Heart left ventricle (tissue), 16 donors: ENCODE measurements around the gene CHST7. TPM values are rescaled to one million over a fixed set of nuclear protein-coding genes. Genes with fewer than 3 reads are reported as not detected.
A peak's percentile ranks its signal among the peaks of the same experiment; 100 is the strongest.

Source experiments
- ATAC-seq, 4 donors: fragments of 200-7000 bp; cut with Tn5 transposase; one replicate each; pipeline ENCODE4 v1.9.1; 2020 to 2022; ENCODE audit warnings: moderate library complexity in 4 of 4, mild to moderate bottlenecking in 3 of 4, moderate number of reproducible peaks in 1 of 4
- DNase-seq, 5 donors: peaks; one replicate each; pipeline ENCODE4 v3.0.0-alpha.2; 2020
- H3K27ac ChIP-seq, 12 donors: fragments of 200-600 bp; sonication (generic) in 4 of 12; one replicate each; pipeline versions ENCODE4 v1.5.0 to v1.8.0; 2016 to 2022; ENCODE audit warnings: mild to moderate bottlenecking in 2 of 12
- H3K27me3 ChIP-seq, 9 donors: fragments of 200-600 bp; sonication (generic) in 2 of 9; one replicate each; pipeline versions ENCODE4 v1.5.1 to v1.8.0; 2016 to 2022; ENCODE audit warnings: mild to moderate bottlenecking in 3 of 9
- H3K36me3 ChIP-seq, 9 donors: fragments of 200-600 bp; sonication (generic) in 2 of 9; one replicate each; pipeline versions ENCODE4 v1.5.0 to v1.8.0; 2018 to 2022; ENCODE audit warnings: mild to moderate bottlenecking in 2 of 9
- H3K4me1 ChIP-seq, 12 donors: fragments of 200-600 bp; sonication (generic) in 4 of 12; one replicate each; pipeline versions ENCODE4 v1.5.0 to v1.8.0; 2016 to 2022; ENCODE audit warnings: mild to moderate bottlenecking in 3 of 12
- H3K4me3 ChIP-seq, 12 donors: fragments of 200-600 bp; sonication (generic) in 4 of 12; one replicate each; pipeline versions ENCODE4 v1.5.0 to v1.8.0; 2017 to 2022; ENCODE audit warnings: mild to moderate bottlenecking in 9 of 12, moderate library complexity in 4 of 12
- H3K9me3 ChIP-seq, 12 donors: fragments of 200-600 bp; sonication (generic) in 4 of 12; one replicate each; pipeline versions ENCODE4 v1.5.0 to v1.8.0; 2016 to 2022; ENCODE audit warnings: mild to moderate bottlenecking in 1 of 12
- POLR2A ChIP-seq, 2 donors: fragments of 450-650 bp; IDR thresholded peaks; one replicate each; pipeline ENCODE4 v1.6.1; 2017; ENCODE audit warnings: antibody characterized with exemption in 2 of 2, mild to moderate bottlenecking in 2 of 2, moderate library complexity in 2 of 2
- WGBS, 4 donors: extraction: QIAGEN DNeasy Blood & Tissue Kit in 2 of 4; methylation state at CpG; one replicate each; pipeline versions ENCODE4 v1.1.5 to v1.1.7; 2013 to 2018; 5-methylcytosine and 5-hydroxymethylcytosine counted together
- intact Hi-C, 10 donors: fragments of 100-400 bp; cut with DNase I; formaldehyde crosslinking; loops; one replicate each; pipeline versions ENCODE4 v1.11.1 to v1.14.2; 2022
- polyA plus RNA-seq, 2 donors: library from polyadenylated mRNA; stranded (reverse); fragments of 200-250 nt; gene quantifications; one replicate each; pipeline ENCODE4 v1.2.3, GENCODE V29; 2013
- total RNA-seq, 9 donors: library from RNA; depleted of rRNA in 2 of 9; stranded (reverse); fragments of >200 nt in 2 of 9; fragmentation: NEBNext Ultra II Directional in 3 of 9; extraction: Animal tissue kit (Norgen Biotek cat#: 25700) in 3 of 9; gene quantifications; one replicate each; pipeline versions ENCODE4 v1.1.0 to v1.2.4, GENCODE V29; 2016 to 2023
- TF ChIP-seq, protein P1 (sequence below), 12 donors: fragments of 200-600 bp; sonication (generic) in 4 of 12; IDR thresholded peaks; one replicate each; pipeline versions ENCODE4 v1.5.0 to v1.8.0; 2018 to 2022; ENCODE audit warnings: antibody characterized with exemption in 12 of 12, mild to moderate bottlenecking in 5 of 12
- donor health status: ischemic (EF 13 %, LVEDD 7.1; RV severe dilation, severe dysfunction).
- donor health status: healthy with polysubstance abuse.
- donor health status: DM: no; HTN: yes; CAD: no.
- donor health status: DM: no; HTN: no; CAD: no.
- donor health status: ischemic (EF 25% LVEDD 6.9; RV normal size, moderate dysfunction).
- donor health status: ischemic (EF 25% LVEDD 5.7; RV mildly dilated, moderate dysfunction).
- donor health status: healthy.
- donor health status: DM: yes; HTN: yes; CAD: no.
- donor health status: ischemic (EF 35%, LVEDD 5.7; RV mildly dilated, moderate dysfunction).
- donor health status: nonischemic (EF 11% LVEDD 7.7; RV severe dilation, severe dysfunction).
- donor health status: DM: yes; HTN: yes; CAD: no.
- donor health status: PGD.
- donor health status: ischemic (EF 29% LVEDD 5.4; RV normal size, mild dysfunction).
- donor health status: nonischemic (EF 23%, LVEDD 6.1; RV moderate dilation, normal function).

The CHST7 gene
- total and polyA plus RNA-seq, 11 donors: 3.6 to 41.8 (median 15.0) TPM

GRCh38 chrX:46628460-46629371 is 55.2 kb downstream of the CHST7 start:
- Histone ChIP-seq H3K9me3 (no peaks in the 10 kb centered on the region), H3K4me3 (no peak overlapping the region), H3K27ac (peak overlapping the region; percentile 31 to 81 (median 60)), H3K36me3 (no peaks in the 10 kb centered on the region), H3K27me3 (peaks cover 0 to 9% (median 0%) of the 10 kb centered on the region in 9 donors), H3K4me1 (peaks cover 0 to 42% (median 20%) of the 10 kb centered on the region in 12 donors)
- ATAC-seq (peak; percentile 77 to 80 (median 80)), DNase-seq (peak in 4 of 5 donors; percentile 19 to 71 (median 36))
- intact Hi-C loops: loop anchor here in 2 of 10 donors (2.0 to 5.0 kb wide), 2 partner anchors 41 to 54 kb away; no protein-coding TSS in a partner anchor
- TF ChIP-seq, protein P1, sequence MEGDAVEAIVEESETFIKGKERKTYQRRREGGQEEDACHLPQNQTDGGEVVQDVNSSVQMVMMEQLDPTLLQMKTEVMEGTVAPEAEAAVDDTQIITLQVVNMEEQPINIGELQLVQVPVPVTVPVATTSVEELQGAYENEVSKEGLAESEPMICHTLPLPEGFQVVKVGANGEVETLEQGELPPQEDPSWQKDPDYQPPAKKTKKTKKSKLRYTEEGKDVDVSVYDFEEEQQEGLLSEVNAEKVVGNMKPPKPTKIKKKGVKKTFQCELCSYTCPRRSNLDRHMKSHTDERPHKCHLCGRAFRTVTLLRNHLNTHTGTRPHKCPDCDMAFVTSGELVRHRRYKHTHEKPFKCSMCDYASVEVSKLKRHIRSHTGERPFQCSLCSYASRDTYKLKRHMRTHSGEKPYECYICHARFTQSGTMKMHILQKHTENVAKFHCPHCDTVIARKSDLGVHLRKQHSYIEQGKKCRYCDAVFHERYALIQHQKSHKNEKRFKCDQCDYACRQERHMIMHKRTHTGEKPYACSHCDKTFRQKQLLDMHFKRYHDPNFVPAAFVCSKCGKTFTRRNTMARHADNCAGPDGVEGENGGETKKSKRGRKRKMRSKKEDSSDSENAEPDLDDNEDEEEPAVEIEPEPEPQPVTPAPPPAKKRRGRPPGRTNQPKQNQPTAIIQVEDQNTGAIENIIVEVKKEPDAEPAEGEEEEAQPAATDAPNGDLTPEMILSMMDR (IDR thresholded peaks at IDR 0.05): no peak
- no peak for TF ChIP-seq POLR2A (IDR thresholded peaks at IDR 0.05)
- WGBS, 4 donors: 33 to 55% (median 48%) methylated on average over 6 of the region's 6 CpGs

DNA sequence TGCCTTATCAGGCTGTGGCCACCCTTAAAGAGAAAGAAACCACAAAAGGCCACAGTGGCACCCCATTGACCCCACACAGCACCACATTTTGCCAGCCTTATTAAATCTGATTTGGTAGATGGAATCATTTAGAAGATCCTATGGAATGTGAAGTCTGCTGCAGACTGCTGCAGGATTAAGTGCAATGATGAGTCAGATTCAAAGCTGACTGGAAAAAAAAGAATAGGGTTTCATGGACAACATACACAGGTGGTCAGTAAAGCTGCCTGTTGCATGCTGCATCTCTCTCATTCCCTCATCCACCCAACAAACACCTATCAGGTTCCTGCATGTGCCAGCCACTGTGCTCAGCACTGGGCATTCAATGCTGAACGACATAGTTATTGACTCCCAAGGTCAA is 56.6 kb downstream of the CHST7 start:
- peaks cover 0 to 42% (median 20%) of the 10 kb centered on the region in 12 donors for H3K4me1 ChIP-seq
- no peak for DNase-seq
- no peak for ATAC-seq
- H3K4me3 ChIP-seq: no peak overlapping the region
- WGBS, 4 donors: 65 to 100% (median 95%) methylated on average over 1 of the region's 1 CpG
- peak overlapping the region in 6 of 12 donors; percentile 13 to 65 (median 53) for H3K27ac ChIP-seq
- no peaks in the 10 kb centered on the region for H3K36me3 ChIP-seq
- no peaks in the 10 kb centered on the region for H3K9me3 ChIP-seq
- intact Hi-C loops: loop anchor here in 2 of 10 donors (5.0 kb wide), 2 partner anchors 33 to 43 kb away; no protein-coding TSS in a partner anchor
- peaks cover 0 to 12% (median 0%) of the 10 kb centered on the region in 9 donors for H3K27me3 ChIP-seq
- TF ChIP-seq, protein P1 (IDR thresholded peaks at IDR 0.05): no peak
- TF ChIP-seq POLR2A (IDR thresholded peaks at IDR 0.05): no peak

GRCh38 chrX:46634577-46634976 is 61.0 kb downstream of the CHST7 start:
- ATAC-seq (no peak), DNase-seq (no peak)
- H3K4me1 ChIP-seq: peaks cover 0 to 13% (median 4%) of the 10 kb centered on the region in 12 donors
- peaks cover 0 to 18% (median 0%) of the 10 kb centered on the region in 9 donors for H3K27me3 ChIP-seq
- intact Hi-C loops: loop anchor here in 2 of 10 donors (5.0 kb wide), 2 partner anchors 37 to 47 kb away; no protein-coding TSS in a partner anchor
- no peak for TF ChIP-seq POLR2A (IDR thresholded peaks at IDR 0.05)
- TF ChIP-seq, protein P1 (IDR thresholded peaks at IDR 0.05): no peak
- no peak overlapping the region for H3K27ac ChIP-seq
- H3K36me3 ChIP-seq: no peaks in the 10 kb centered on the region
- H3K4me3 ChIP-seq: no peak overlapping the region
- no peaks in the 10 kb centered on the region for H3K9me3 ChIP-seq
- 62 to 71% (median 65%) methylated on average over 3 of the region's 3 CpGs for WGBS, 4 donors

GRCh38 chrX:46635186-46635585 is 61.6 kb downstream of the CHST7 start:
- Histone ChIP-seq H3K4me1 (peaks cover 0 to 7% (median 1%) of the 10 kb centered on the region in 12 donors), H3K36me3 (no peaks in the 10 kb centered on the region), H3K4me3 (no peak overlapping the region), H3K27me3 (peaks cover 0 to 18% (median 0%) of the 10 kb centered on the region in 9 donors), H3K9me3 (no peaks in the 10 kb centered on the region), H3K27ac (no peak overlapping the region)
- intact Hi-C loops: no loop called here
- 62 to 96% (median 82%) methylated on average over 2 of the region's 2 CpGs for WGBS, 4 donors
- TF ChIP-seq, protein P1 (IDR thresholded peaks at IDR 0.05): no peak
- no peak for TF ChIP-seq POLR2A (IDR thresholded peaks at IDR 0.05)
- ATAC-seq (no peak), DNase-seq (no peak)
